Fibroblast of the aortic adventitia (primary cell): ENCODE measurements around the gene JAKMIP1. TPM values are rescaled to one million over a fixed set of nuclear protein-coding genes. Genes with fewer than 3 reads are reported as not detected.
A peak's percentile ranks its signal among the peaks of the same experiment; 100 is the strongest.

ENCODE experiments used
- DNase-seq: peaks from one replicate; pipeline ENCODE4 v3.0.0-alpha.2; 2010; ENCODE audit warnings: low read depth
- H3K4me3 ChIP-seq: 2 replicates; pipeline ENCODE4 v1.5.1; 2011; ENCODE audit warnings: low read depth, mild to moderate bottlenecking, control low read depth, low read length, moderate library complexity
- total RNA-seq: library from RNA; depleted of rRNA; stranded (reverse); fragments of >200 nt; gene quantifications from 2 replicates; pipeline ENCODE4 v1.2.3, GENCODE V29; 2012; ENCODE audit warnings: low replicate concordance
- TF ChIP-seq, protein P1 (sequence below): IDR thresholded peaks from 2 replicates; pipeline ENCODE4 v1.5.1; 2011; ENCODE audit warnings: mild to moderate bottlenecking, low read length, control low read depth, inconsistent platforms; ENCODE audit not compliant: insufficient read depth

The JAKMIP1 gene
- total RNA-seq, 1 donor: not detected

DNA sequence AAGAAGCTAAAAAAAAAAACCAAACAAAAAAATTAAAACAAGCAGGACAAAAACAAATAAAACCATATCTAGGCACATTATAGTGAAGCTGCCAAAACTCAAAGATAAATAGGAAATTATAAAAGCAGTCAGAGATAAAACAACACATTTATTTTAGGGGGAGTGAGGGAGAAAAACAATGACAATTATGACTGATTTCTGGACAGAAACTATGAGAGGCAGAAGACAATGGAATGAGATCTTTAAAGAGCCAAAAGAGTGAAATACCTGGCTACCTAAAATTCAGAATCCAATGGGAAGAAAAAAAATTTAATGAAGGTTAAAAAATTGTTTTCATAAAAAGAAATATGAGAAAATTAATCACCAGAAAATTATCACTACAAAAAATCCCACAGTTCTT is 215.5 kb downstream of the JAKMIP1 start:
- TF ChIP-seq, protein P1, sequence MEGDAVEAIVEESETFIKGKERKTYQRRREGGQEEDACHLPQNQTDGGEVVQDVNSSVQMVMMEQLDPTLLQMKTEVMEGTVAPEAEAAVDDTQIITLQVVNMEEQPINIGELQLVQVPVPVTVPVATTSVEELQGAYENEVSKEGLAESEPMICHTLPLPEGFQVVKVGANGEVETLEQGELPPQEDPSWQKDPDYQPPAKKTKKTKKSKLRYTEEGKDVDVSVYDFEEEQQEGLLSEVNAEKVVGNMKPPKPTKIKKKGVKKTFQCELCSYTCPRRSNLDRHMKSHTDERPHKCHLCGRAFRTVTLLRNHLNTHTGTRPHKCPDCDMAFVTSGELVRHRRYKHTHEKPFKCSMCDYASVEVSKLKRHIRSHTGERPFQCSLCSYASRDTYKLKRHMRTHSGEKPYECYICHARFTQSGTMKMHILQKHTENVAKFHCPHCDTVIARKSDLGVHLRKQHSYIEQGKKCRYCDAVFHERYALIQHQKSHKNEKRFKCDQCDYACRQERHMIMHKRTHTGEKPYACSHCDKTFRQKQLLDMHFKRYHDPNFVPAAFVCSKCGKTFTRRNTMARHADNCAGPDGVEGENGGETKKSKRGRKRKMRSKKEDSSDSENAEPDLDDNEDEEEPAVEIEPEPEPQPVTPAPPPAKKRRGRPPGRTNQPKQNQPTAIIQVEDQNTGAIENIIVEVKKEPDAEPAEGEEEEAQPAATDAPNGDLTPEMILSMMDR: no peak
- H3K4me3 ChIP-seq: no peak overlapping the region
- DNase-seq: no peak

DNA sequence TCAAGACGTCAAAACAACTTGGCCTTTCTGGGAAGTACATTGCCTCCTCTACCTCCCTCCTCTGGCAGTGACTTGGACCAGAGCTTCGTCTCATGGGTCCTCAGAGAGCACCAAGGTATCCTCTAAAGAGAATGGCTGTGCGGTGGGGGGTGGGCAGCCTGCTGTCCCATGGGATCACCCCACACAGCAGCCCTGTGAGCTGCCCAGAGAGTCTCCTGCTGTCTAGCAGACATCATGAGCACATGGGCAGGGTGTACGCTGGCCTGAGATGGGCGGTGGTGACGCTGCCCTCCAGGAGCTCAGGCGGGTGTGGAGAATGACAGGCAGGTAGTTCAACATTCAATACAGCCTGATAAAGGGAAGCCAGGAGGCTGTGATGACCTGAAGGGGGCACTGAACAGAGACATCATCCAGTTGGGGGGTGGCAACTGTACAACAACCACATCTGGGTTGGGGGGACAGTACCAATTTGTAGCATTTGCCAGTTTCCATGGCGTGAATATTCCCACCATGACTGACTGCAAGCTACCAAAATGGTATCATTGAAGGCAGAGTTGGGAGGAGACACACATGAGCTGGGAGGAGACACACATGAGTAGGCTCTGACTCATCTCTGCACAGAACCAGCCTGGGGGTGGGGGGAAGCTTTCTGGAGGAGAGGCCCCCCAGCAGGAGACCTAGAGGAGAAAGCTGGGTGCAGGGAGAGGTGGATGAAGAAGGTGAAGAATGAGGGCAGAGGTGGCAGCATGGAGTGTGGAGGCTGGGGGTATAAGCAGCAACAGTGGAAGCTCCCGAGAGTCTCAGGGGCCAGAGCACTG is 218.0 kb downstream of the JAKMIP1 start:
- H3K4me3 ChIP-seq: no peak overlapping the region
- DNase-seq: no peak
- TF ChIP-seq, protein P1: no peak

DNA sequence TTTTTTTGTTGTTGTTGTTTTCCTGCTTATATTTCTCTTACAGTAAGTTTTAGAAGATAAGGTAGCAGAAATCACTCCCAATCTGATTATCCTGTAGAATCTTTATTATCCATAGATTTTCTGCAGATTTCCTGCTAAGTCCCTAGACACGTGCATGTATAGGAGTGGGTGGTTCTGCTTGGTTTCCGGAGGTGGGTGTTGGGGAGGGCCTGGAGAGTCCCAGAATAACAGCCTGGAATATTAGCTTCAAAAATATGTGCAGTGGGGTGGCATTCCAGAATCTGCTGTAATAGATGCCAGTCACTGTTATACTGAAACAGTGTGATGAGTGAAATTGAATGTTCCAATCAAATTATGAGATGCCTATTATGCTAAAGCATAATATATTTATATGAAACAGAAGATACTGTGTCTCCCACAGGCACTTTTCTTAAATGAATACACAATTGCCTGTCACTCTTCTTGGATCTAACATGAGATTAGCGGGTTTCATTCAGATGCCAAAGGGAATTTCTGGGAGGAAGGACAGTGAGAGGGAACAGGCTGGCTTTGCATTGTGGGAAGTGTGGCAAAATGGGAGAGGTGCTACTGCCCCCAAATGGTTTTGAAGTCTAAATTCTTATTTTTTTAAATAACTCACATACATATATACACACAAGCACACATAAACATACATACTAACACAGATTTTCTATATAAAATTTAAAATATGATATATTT is 219.8 kb downstream of the JAKMIP1 start:
- no peak for DNase-seq
- no peak overlapping the region for H3K4me3 ChIP-seq
- TF ChIP-seq, protein P1: no peak

DNA sequence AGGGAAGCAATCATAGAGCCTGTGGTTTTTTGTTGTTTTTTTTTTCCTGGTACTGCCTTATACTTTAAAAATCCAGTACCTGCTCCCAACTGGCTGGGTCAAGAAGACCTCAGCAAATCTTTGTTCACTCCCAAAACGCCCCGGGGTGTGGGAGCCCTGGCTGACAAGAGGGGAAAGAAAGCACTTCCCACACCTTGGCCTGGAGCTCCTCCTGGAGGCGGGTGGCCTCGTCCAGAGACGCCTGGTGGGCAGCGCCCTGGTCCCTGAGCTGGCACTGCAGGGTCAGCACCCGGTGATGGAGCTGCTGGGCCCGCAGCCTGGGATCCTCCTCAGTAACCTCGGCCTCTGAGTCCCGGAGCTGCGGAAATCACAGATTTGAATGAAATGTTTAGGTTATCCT is 220.4 kb downstream of the JAKMIP1 start:
- DNase-seq: no peak
- TF ChIP-seq, protein P1: peak; percentile 24

DNA sequence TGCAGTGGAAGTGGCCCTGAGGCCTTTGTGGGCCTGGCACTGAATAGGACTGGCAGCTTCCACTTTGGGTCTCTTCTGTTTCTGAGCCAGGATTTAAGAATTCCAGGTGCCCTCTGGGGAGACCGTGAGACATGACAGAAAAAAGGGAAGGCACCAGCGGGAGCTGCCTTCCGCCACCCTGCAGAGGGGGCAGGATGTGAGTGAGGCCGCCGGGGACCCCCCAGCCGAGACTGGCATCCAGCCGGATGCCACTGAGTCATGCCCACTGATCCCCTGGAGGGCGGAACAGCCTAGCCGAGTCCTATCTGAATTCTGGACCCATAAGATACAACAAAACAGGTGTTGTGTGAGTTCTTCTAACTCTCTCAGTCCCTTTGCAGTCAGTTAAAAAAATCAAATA is 223.4 kb downstream of the JAKMIP1 start:
- TF ChIP-seq, protein P1: no peak
- H3K4me3 ChIP-seq: no peak overlapping the region
- no peak for DNase-seq

More for the DNA sequence above, 220.4 kb downstream of the JAKMIP1 start:
- no peak overlapping the region for H3K4me3 ChIP-seq

DNA sequence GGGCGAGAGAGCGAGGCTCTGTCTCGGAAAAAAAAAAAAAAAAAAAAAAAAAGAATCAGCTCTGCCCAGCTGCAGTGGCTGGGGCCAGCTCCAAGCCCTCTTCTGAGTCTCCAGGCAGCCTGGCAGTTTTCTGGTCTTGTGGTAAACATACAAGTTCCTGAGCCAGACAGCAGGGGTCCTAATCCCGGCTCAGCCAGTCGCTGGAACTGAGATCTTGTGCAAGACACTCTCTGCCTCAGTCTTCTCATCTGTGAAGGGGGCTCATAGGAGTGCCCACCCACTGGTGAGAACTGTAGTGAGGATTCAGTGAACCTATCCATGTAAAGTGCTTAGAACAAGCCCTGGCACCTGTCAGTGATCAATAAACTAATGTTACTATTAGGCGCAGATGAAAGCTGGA is 223.9 kb downstream of the JAKMIP1 start:
- TF ChIP-seq, protein P1: no peak
- no peak for DNase-seq
- H3K4me3 ChIP-seq: no peak overlapping the region

Other genes with a start within 250 kb of the JAKMIP1 start
- gene C4orf50, start 182.1 kb downstream of the JAKMIP1 start, total RNA-seq: 0.08 TPM in 1 of 2 replicates, not detected in the other
- gene WFS1, start 69.3 kb upstream of the JAKMIP1 start, total RNA-seq: 9.7 and 14.3 TPM in 2 replicates